HG03159 (cell line): ENCODE results near the gene NAGA.

ENCODE experiments used
- ATAC-seq: cut with Tn5 transposase; IDR thresholded peaks from one replicate; pipeline ENCODE4 v1.9.1; 2021; ENCODE audit warnings: mild to moderate bottlenecking, moderate library complexity; ENCODE audit not compliant: unreplicated experiment

Gene NAGA

DNA sequence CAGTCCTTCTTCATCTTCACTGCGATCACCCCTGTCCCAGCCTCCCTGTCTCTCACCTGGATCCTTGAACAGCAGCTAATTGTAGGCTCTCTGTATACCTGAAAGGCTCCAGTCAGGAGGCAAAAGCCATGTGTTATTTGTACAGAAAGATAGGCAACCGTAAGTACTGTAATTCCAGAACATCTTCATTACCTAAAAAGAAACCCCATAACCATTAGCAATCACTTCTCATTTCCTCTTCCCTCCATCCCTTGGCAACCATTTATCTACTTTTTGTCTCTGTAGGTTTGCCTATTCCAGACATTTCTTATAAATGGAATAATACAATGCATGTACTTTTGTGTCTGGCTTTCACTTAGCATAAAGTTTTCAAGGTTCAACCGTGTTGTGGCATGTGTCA lies 17.8 kb downstream of the NAGA start:
- ATAC-seq, result no peak

DNA sequence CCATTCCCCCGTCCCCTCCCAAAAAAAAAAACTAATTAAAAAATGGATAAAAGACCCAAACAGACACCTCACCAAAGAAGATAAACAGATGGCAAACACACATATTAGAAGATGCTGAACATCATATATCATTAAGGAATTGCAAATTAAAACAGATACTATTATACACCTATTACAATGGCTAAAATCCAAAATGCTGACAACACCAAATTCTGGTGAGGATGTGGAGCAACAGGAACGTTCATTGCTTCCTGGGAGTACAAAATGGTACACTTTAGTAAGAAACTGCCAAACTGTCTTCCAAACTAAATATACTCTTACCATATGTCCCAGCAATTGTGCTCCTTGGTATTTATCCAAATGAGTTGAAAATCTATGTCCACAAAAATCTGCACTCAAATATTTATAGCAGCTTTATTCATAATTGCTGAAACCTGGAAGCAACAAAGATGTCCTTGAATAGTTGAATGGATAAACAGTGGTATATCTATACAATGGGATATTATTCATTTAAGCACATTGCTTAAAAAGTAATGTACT lies 19.9 kb downstream of the NAGA start:
- ATAC-seq, result no peak

DNA sequence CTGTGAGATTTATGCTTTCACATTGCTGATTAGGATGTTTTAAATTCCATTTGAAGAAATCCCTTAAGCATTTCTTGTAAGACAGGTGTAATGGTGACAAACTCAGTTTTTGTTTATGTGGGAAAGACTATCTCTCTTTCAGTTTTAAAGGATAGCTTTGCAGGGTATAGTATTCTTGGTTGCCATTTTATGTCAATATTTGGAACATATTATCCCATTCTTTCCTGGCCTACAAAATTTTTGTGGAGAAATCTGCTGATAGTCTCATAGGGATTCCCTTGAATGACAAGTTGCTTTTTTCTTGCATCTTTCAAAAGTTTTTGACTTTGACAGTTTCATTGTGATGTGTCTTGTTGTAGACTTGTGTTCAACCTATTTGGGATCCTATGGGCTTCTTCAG lies 28.8 kb downstream of the NAGA start:
- no peak for ATAC-seq

DNA sequence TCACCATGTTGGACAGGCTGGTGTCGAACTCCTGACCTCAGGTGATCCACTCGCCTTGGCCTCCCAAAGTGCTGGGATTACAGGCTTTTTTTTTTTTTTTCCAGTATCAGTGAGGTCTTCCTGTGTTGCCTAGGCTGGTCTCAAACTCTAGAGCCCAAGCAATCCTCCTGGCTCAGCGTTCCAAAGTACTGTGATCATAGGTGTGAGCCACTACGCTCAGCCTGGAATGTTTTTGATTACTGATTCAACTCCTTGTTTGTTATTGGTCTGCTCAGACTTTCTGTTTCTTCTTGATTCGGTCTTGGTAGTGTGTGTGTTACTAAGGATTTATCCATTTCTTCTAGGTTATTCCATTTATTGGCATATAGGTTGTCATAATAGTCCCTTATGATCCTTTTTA lies 31.3 kb downstream of the NAGA start:
- ATAC-seq, result no peak

DNA sequence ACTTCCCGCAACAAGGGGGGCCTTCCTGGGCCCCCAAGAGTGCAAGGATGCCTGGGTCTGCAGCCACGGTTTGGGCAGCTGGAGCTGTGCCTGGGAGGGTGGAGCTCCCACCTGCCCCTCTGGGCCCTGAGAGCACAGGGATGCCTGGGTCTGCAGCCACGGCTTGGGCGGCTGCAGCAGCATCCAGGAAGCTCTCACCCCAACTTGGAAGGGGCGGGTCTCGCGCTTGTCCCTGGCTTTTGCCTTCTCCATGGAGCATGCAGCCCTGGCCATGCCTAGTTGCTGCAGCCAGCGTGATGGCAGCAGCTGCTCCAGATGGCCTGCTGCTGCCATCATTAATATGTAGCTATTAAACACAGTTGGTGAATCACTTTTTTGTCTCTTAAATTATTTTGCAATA lies 35.4 kb downstream of the NAGA start:
- no peak for ATAC-seq

DNA sequence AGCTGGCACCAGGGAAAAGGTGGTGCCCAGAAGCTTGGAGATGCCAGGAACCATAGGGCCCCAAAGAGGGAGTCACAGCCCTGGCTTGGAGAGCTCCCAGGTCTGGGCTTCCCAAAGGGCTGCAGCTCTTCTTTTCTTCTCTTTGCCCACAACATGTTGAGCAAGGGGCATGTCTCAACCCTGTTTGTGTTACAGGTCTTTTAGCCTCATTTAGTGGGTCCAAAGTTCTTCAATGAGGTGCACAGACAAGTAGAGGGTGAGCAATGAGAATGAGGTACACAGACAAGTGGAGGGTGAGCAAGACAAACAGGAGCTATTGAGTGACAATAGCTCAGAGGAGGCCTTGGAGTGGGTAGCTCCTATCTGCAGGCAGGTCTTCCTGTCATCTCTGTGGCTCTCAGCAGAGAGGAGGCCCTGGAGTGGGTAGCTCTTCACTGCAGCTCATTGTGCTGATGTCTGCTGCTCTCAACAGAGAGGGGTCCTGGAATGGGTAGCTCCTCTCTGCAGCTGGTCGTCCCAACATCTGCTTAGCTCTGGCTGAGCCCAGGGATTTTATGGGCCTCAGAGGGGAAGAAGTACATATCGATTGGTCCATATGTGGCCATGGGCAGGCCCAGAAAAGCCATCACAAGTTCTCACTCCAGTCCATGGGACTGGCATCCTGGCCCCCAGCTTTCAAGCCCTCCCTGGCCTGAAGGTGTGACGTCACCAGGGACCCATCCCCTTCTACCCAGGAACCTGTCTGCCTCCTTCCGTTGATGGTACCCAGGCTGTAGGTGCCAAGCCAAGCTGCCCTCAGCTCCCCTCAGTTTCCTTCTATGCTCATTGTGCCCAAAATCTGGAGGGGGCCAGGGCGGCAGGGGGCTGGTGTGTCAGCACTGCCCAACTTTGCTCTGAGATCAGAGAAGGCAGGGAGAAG lies 37.1 kb downstream of the NAGA start:
- no peak for ATAC-seq

DNA sequence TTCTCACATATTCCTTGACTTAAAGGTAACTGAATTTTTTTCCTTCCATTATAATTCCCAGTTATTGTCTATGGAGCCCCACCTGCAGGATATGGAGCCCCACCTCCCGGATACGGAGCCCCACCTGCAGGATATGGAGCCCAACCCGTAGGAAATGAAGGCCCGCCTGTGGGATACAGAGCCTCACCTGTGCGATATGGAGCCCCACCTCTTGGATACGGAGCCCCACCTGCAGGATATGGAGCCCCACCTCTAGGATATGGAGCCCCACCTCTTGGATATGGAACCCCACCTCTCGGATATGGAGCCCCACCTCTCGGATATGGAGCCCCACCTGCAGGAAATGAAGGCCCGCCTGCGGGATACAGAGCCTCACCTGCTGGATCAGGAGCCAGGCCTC lies 43.9 kb downstream of the NAGA start:
- no peak for ATAC-seq

DNA sequence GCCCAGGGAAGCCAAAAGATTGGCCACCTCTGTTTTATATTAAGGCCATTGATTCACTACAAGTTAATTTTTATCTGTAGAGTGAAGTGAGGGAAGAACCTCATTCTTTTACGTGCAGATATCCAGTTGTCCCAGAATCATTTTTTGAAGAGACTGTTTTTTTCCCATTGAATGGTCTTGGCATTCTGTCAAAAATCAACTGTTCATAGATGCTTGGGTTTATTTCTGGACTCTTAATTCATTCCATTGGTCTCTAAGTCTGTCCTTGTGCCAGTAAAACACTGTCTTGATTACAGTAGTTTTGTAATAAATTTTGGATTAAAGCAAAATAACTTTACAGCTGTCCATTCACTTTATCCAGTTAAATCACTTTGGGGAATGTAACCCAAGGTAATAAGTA lies 45.2 kb downstream of the NAGA start:
- no peak for ATAC-seq

DNA sequence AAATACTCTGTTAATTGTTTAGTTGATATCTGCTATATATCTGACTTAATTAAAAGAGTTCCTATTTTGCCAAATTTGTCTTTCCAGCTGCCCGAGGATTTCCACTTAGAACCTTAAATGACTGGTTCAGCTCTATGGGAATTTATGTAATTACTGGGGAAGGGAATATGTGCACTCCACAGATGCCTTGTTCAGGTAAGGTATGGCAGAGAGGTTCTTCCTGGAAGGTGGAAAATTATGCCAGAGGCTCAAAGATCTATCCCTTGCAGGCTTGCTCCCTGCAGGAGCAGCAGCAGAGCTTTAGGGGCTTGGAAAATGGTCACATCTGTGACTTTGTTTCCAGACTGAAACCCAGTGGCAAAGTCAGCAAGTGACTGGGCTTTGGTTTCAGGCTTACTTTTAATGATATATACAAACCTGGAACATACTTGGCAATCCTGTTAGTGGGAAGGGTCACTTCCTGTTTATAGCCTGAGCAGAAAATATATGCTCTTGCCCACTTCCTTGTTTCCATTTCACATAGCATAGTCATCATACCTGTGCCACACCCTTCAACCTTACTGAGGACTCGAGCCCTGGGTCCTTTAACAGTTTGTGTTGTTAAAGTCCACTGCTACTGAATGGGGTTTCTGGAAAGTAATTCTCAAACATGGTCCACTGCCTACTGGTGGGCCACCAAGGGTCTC lies 48.3 kb downstream of the NAGA start:
- ATAC-seq, result no peak

DNA sequence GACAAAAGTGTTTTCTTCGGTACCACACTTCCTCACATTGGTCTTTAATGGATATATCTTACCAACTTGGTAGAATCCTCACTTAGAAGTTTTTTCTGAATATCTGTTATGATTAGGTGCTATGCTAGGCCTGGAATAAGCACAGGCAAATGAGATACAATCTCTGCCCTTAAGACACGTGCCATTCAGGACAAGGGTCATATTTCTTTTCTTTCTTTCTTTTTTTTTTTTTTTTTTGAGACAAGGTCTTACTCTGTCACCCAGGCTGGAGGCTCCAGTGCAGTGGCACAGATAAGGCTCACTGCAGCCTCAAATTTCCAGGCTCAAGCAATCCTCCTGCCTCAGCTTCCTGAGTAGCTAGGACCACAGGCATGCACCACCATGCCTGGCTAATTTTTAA lies 49.0 kb downstream of the NAGA start:
- ATAC-seq, result no peak

DNA sequence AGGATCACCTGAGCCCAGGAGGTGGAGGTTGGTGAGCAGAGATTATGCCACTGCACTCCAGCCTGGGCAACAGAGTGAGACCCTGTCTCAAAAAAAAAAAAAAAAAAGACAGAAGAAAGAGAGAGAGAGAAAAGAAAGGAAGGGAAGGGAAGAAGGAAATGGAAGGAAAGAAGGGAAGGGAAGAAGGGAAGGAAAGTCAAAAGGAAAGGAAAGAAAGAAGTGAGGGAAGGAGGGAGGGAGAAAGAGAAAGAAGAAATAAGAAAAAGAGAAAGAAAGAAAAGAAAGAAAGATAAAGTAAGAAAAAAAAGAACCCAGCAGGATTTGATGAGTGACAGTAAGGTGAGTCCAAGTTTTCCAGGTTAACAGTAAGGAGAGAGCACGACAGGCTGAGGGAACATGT lies 52.4 kb downstream of the NAGA start:
- no peak for ATAC-seq

DNA sequence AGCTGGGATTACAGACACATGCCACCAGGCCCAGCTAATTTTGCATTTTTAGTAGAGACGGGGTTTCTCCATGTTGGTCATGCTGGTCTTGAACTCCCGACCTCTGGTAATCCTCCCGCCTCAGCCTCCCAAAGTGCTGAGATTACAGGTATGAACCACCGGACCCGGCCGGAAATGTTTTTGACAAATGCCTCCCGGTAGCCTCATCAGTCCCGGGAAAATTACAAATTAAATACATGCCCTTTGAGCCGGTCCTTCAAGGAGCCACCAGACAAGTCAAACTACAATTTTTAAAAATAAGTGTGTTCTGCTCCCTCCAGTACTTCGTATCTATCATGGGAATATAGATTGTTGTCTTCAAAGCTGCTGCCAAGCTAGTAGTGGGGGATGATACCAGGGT lies 54.5 kb downstream of the NAGA start:
- ATAC-seq, result no peak

DNA sequence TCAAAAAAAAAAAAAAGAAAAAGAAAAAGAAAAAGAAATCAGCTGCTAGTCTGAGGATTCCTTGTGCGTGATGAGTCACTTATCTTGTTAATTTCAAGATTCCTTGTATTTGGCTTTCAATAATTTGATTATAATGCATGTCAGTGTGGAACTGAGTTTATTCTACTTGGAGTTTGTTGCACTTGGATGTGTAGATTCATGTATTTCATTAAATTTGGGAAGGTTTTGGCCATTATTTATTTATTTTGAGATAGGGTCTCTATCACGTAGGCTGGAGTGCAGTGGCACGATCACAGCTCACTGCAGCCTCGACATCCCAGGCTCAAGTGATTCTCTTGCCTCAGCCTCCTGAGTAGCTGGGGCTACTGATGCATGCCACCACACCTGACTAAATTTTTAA lies 57.2 kb downstream of the NAGA start:
- no peak for ATAC-seq

DNA sequence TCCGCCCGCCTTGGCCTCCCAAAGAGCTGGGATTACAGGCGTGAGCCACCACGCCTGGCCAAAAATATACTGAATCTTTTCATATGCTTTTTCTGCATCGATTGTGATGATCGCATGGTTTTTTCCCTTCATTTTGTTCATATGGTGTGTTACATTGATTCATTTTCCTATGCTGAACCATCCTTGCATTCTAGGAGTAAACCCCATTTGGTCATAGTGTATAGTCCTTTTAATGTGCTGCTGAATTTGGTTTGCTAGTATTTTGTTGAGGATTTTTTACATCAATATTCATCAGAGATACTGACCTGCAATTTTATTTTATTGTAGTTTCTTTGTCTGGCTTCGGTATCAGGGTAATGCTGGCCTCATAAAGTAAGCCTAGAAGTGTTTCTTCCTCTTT lies 59.8 kb downstream of the NAGA start:
- no peak for ATAC-seq
